Upper lobe of right lung (tissue), 1 donor: ENCODE data around the gene OR51F2. TPM values are rescaled to one million over a fixed set of nuclear protein-coding genes. Genes with fewer than 3 reads are reported as not detected.

Source experiments
- ATAC-seq: fragments of 200-7000 bp; cut with Tn5 transposase; one replicate; pipeline ENCODE4 v1.9.1; 2020; ENCODE audit warnings: mild to moderate bottlenecking, moderate library complexity
- DNase-seq: peaks from one replicate; pipeline ENCODE4 v3.0.0-alpha.2; 2020
- H3K27ac ChIP-seq: fragments of 200-600 bp; one replicate; pipeline ENCODE4 v1.8.0; 2022
- H3K27me3 ChIP-seq: fragments of 200-600 bp; one replicate; pipeline ENCODE4 v1.8.0; 2022; ENCODE audit warnings: mild to moderate bottlenecking
- H3K36me3 ChIP-seq: fragments of 200-600 bp; one replicate; pipeline ENCODE4 v1.8.0; 2022
- H3K4me1 ChIP-seq: fragments of 200-600 bp; one replicate; pipeline ENCODE4 v1.8.0; 2022
- H3K4me3 ChIP-seq: fragments of 200-600 bp; one replicate; pipeline ENCODE4 v1.8.0; 2022; ENCODE audit warnings: mild to moderate bottlenecking
- H3K9me3 ChIP-seq: fragments of 200-600 bp; one replicate; pipeline ENCODE4 v1.8.0; 2022
- intact Hi-C: fragments of 100-400 bp; cut with DNase I; formaldehyde crosslinking; loops from one replicate; pipeline ENCODE4 v1.11.0; 2022
- total RNA-seq: library from RNA; stranded (reverse); fragmentation: NEBNext Ultra II Directional; extraction: Animal tissue kit (Norgen Biotek cat#: 25700); gene quantifications from one replicate; pipeline ENCODE4 v1.2.1, GENCODE V29; 2021
- TF ChIP-seq, protein P1 (sequence below): fragments of 200-600 bp; IDR thresholded peaks from one replicate; pipeline ENCODE4 v1.8.0; 2022; ENCODE audit warnings: antibody characterized with exemption
- donor health status: DM: no; HTN: yes; CAD: no; lungs with severe emphysema.

The OR51F2 gene
- total RNA-seq, 1 donor from 2014 or later = not detected

DNA sequence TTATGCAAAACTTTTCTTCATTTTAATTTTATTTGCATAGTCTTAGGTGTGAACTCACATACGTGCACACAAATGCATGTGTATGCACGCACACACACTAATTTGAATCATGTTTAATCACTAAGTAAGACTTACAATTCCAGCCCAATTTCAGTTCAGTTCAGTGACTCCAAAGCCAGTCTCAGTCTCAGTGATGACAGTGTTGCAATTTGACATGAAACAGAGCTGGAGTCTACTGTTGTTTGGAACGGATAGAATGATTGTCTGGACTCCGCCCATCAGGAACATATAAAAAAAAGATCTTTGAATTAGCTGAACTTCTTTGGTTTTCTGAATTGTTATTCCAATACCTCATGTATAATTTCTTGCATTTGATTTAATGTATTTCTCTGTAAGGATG, 42.8 kb downstream of the OR51F2 start:
- no peaks in the 10 kb centered on the region for H3K9me3 ChIP-seq
- DNase-seq = no peak

DNA sequence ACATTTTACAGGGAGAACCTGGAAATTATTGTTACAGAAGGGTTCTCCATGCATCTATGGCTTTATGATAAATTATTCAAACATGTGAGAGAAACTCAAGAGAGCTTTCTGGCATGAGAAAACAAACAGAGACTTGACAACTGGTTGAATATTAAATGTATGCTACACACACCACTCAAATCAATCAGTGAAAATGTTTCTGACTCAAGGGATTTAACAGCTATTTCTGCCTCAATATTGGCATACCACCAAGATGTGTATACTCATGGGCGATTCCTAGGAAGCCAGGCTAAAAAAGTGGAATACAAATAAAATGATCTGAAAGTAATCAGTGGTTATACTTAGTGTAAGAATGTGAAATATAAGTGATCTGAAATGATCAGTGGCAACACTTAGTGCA, 44.7 kb downstream of the OR51F2 start:
- Histone ChIP-seq H3K4me1 (no peaks in the 10 kb centered on the region), H3K36me3 (no peaks in the 10 kb centered on the region), H3K9me3 (no peaks in the 10 kb centered on the region), H3K4me3 (no peak overlapping the region), H3K27ac (no peak overlapping the region), H3K27me3 (no peaks in the 10 kb centered on the region)
- DNase-seq (no peak), ATAC-seq (no peak)
- intact Hi-C loops = no loop called here
- TF ChIP-seq, protein P1, sequence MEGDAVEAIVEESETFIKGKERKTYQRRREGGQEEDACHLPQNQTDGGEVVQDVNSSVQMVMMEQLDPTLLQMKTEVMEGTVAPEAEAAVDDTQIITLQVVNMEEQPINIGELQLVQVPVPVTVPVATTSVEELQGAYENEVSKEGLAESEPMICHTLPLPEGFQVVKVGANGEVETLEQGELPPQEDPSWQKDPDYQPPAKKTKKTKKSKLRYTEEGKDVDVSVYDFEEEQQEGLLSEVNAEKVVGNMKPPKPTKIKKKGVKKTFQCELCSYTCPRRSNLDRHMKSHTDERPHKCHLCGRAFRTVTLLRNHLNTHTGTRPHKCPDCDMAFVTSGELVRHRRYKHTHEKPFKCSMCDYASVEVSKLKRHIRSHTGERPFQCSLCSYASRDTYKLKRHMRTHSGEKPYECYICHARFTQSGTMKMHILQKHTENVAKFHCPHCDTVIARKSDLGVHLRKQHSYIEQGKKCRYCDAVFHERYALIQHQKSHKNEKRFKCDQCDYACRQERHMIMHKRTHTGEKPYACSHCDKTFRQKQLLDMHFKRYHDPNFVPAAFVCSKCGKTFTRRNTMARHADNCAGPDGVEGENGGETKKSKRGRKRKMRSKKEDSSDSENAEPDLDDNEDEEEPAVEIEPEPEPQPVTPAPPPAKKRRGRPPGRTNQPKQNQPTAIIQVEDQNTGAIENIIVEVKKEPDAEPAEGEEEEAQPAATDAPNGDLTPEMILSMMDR = no peak

More for the DNA sequence above, 42.8 kb downstream of the OR51F2 start:
- Histone ChIP-seq H3K4me3 (no peak overlapping the region), H3K27ac (no peak overlapping the region), H3K4me1 (no peaks in the 10 kb centered on the region), H3K36me3 (no peaks in the 10 kb centered on the region), H3K27me3 (no peaks in the 10 kb centered on the region)
- no peak for ATAC-seq
- intact Hi-C loops = no loop called here
- TF ChIP-seq, protein P1 = no peak

Other genes starting within 250 kb of the OR51F2 start
- gene OR52I2, start 239.6 kb upstream of the OR51F2 start, total RNA-seq = not detected
- not detected for gene OR52I1, start 227.3 kb upstream of the OR51F2 start, total RNA-seq
- 12.4 TPM for gene TRIM68, start 213.1 kb upstream of the OR51F2 start, total RNA-seq
- not detected for gene OR51D1, start 183.8 kb upstream of the OR51F2 start, total RNA-seq
- gene OR51E1, start 177.3 kb upstream of the OR51F2 start, total RNA-seq = not detected
- gene OR51E2, start 123.5 kb upstream of the OR51F2 start, total RNA-seq = not detected
- not detected for gene MMP26, start 116.5 kb upstream of the OR51F2 start, total RNA-seq
- not detected for gene OR51F1, start 51.4 kb upstream of the OR51F2 start, total RNA-seq
- gene OR52R1, start 16.9 kb upstream of the OR51F2 start, total RNA-seq = not detected
- gene OR51S1, start 27.9 kb downstream of the OR51F2 start, total RNA-seq = not detected
- not detected for gene OR51T1, start 60.6 kb downstream of the OR51F2 start, total RNA-seq
- gene OR51A7, start 82.5 kb downstream of the OR51F2 start, total RNA-seq = not detected
- gene OR51G2, start 98.0 kb downstream of the OR51F2 start, total RNA-seq = not detected
- not detected for gene OR51G1, start 103.0 kb downstream of the OR51F2 start, total RNA-seq
- gene OR51A4, start 126.3 kb downstream of the OR51F2 start, total RNA-seq = not detected
- not detected for gene OR51A2, start 134.4 kb downstream of the OR51F2 start, total RNA-seq
- not detected for gene OR51L1, start 173.5 kb downstream of the OR51F2 start, total RNA-seq
- gene OR52J3, start 225.2 kb downstream of the OR51F2 start, total RNA-seq = not detected
- not detected for gene OR52E2, start 238.3 kb downstream of the OR51F2 start, total RNA-seq
- gene OR52E1, start 248.3 kb downstream of the OR51F2 start, total RNA-seq = not detected